Cardiac muscle cell (in vitro differentiated cells and primary cell): ENCODE data around the gene PHRF1. TPM values are rescaled to one million over a fixed set of nuclear protein-coding genes. Genes with fewer than 3 reads are reported as not detected.
A peak's percentile ranks its signal among the peaks of the same experiment; 100 is the strongest.

Experiments used
- DNase-seq, 2 donors: peaks; one replicate each; pipeline versions ENCODE4 v3.0.0 to v3.0.0-alpha.2; 2010 to 2017; ENCODE audit warnings: low read depth in 1 of 2, low spot score in 1 of 2
- H3K27ac ChIP-seq: fragments of 200-600 bp; sonication (generic); 2 replicates; pipeline ENCODE4 v1.5.1; 2016
- H3K27me3 ChIP-seq: fragments of 200-600 bp; sonication (generic); 2 replicates; pipeline ENCODE4 v1.6.0; 2016; ENCODE audit warnings: control low read depth
- H3K36me3 ChIP-seq: fragments of 200-600 bp; sonication (generic); 2 replicates; pipeline ENCODE4 v1.5.1; 2016; ENCODE audit warnings: control low read depth
- H3K4me1 ChIP-seq: fragments of 200-600 bp; sonication (generic); 2 replicates; pipeline ENCODE4 v1.8.1; 2017; ENCODE audit warnings: low read depth, mild to moderate bottlenecking, mixed run types
- H3K4me3 ChIP-seq: fragments of 200-600 bp; sonication (generic); 2 replicates; pipeline ENCODE4 v1.5.1; 2016; ENCODE audit warnings: mild to moderate bottlenecking
- H3K9me3 ChIP-seq: fragments of 200-600 bp; sonication (generic); 2 replicates; pipeline ENCODE4 v1.5.1; 2017; ENCODE audit warnings: low read depth, mild to moderate bottlenecking, control low read depth
- CTCF ChIP-seq: IDR thresholded peaks from 2 replicates; pipeline ENCODE4 v1.5.1; 2012; ENCODE audit warnings: low read depth, mild to moderate bottlenecking, low read length
- polyA plus RNA-seq: library from polyadenylated mRNA; unstranded; fragments of >200 nt; fragmentation: Nextera tagmentation; extraction: Ambion mirVana; gene quantifications from 2 replicates; pipeline ENCODE4 v1.2.1, GENCODE V29; 2016
- total RNA-seq: library from RNA; depleted of rRNA; stranded (reverse); fragments of >200 nt; gene quantifications from 2 replicates; pipeline ENCODE4 v1.2.3, GENCODE V29; 2016

PHRF1 gene
- total and polyA plus RNA-seq, 2 experiments from 2014 or later, result 17.8 to 48.0 TPM

GRCh38 chr11:534396-535209 is 41.7 kb upstream of the PHRF1 start:
- H3K4me1 ChIP-seq, result peaks cover 12% of the 10 kb centered on the region
- no peak overlapping the region for H3K27ac ChIP-seq
- H3K4me3 ChIP-seq, result peak overlapping the region; percentile 98
- H3K27me3 ChIP-seq, result no peaks in the 10 kb centered on the region
- DNase-seq, result peak; percentile 16 to 25
- H3K36me3 ChIP-seq, result peaks cover 7% of the 10 kb centered on the region
- no peak for TF ChIP-seq CTCF
- no peaks in the 10 kb centered on the region for H3K9me3 ChIP-seq

- Histone ChIP-seq H3K27me3 (no peaks in the 10 kb centered on the region), H3K36me3 (peaks cover 7% of the 10 kb centered on the region), H3K4me1 (peaks cover 12% of the 10 kb centered on the region), H3K4me3 (peak overlapping the region; percentile 98), H3K9me3 (no peaks in the 10 kb centered on the region), H3K27ac (no peak overlapping the region)
- no peak for TF ChIP-seq CTCF
- no peak for DNase-seq
These were observed 41.1 kb upstream of the PHRF1 start for GRCh38 chr11:535210-535518.

GRCh38 chr11:535519-536454 is 40.5 kb upstream of the PHRF1 start, which contains the start of gene HRAS:
HRAS (minus strand) TSS chr11:535576.
- H3K36me3 ChIP-seq, result peaks cover 7% of the 10 kb centered on the region
- H3K27ac ChIP-seq, result peak within 1 kb of the TSS; percentile 85
- DNase-seq, result peak; percentile 96 to 97
- H3K27me3 ChIP-seq, result no peaks in the 10 kb centered on the region
- peak within 1 kb of the TSS; percentile 98 for H3K4me3 ChIP-seq
- H3K4me1 ChIP-seq, result peaks cover 12% of the 10 kb centered on the region
- no peaks in the 10 kb centered on the region for H3K9me3 ChIP-seq
- TF ChIP-seq CTCF, result no peak

- Histone ChIP-seq H3K9me3 (no peaks in the 10 kb centered on the region), H3K36me3 (peaks cover 6% of the 10 kb centered on the region), H3K4me3 (peak within 1 kb of the TSS; percentile 66), H3K27ac (no peak within 1 kb of the TSS), H3K4me1 (peaks cover 12% of the 10 kb centered on the region), H3K27me3 (no peaks in the 10 kb centered on the region)
- peak; percentile 87 to 89 for DNase-seq
- no peak for TF ChIP-seq CTCF
These were observed 39.2 kb upstream of the PHRF1 start, which contains the start of gene LRRC56 for GRCh38 chr11:536841-537621. LRRC56 (plus strand) TSS chr11:537527; CDS start chr11:540685, 3,158 bp downstream.
